ENCODE data around the gene ZNF587.
"Not testable (repeated sequence)": the region's sequence is repeated elsewhere in the genome, so short reads cannot be mapped to it uniquely, and the experiment has no call there.

The ZNF587 gene

GRCh38 chr19:57823155-57823554 lies 26.5 kb upstream of the ZNF587 start:
- DNase-seq = not testable (repeated sequence)

DNA sequence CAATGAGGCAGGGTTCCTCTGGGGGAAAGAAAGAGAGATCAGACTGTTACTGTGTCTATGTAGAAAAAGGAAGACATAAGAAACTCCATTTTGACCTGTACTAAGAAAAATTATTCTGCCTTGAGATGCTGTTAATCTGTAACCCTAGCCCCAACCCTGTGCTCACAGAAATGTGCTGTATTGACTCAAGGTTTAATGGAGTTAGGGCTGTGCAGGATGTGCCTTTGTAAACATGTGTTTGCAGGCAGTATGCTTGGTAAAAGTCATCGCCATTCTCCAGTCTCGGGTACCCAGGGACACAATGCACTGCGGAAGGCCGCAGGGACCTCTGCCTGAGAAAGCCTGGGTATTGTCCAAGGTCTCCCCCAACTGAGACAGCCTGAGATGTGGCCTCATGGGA lies 26.1 kb upstream of the ZNF587 start:
- DNase-seq = not testable (repeated sequence)

DNA sequence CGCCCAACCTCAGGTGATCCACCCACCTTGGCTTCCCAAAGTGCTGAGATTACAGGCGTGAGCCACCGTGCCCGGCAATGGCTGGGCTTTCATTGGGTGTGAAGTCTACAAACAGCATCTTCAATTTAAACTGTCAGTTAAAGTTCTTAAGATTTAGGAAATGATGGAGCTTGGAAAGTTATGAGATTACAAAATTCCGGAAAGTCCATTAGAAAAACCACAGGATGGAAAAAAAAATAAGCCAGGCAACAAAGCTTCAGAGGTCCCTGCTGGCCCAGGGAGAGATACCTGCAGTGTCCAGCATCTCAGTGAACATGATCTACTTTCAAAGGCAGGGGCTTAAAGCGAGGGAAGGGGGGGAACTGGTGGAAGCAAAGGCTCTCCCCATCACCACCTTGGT lies 24.1 kb upstream of the ZNF587 start:
- no peak for DNase-seq

DNA sequence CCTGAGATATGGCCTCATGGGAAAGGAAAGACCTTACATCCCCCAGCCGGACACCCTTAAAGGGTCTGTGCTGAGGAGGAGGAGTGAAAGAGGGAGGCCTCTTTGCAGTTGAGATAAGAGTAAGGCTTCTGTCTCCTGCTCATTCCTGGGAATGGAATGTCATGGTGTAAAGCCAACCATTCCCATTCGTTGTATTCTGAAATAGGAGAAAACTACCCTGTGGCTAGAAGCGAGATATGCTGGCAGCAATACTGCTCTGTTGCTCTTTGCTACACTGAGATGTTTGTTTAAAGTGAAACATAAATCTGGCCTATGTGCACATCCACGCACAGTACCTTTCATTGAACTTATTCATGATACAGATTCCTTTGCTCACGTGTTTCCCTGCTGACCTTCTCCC lies 20.3 kb upstream of the ZNF587 start:
- no peak for DNase-seq

DNA sequence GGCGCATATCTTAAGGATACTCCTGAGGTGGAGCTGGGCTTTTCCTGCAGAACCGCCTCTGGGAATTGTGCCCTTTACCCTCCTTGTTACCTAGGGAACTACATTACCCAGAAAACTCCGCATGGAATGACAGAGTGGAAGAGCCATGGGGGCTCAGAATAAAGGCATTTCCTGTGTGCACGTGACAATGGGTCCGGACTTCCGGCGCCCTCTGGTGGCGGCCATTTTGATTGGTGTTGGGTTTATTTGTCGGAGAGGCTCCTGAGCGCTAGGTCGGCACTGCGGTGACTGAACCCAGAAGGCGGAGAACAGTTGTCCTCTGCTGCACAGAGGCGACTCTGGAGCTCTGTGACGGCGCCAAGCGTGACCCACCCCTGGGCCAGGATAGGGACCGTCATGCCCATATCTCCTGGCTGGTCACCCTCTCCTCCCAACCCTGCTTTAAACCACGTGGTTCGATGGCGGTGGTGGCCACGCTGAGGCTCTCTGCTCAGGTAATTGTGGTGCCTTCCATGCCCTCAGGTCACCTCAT lies 19.5 kb upstream of the ZNF587 start, which contains the start of gene ZNF587B:
Gene ZNF587B, plus strand, starts transcription at position 229 of the 532 bp plus-strand sequence. Its CDS starts 230 bp downstream, at position 459.
- DNase-seq = peak; percentile 64

GRCh38 chr19:57836991-57837390 lies 12.7 kb upstream of the ZNF587 start:
- peak; percentile 33 for DNase-seq

- not testable (repeated sequence) for DNase-seq
Measured at GRCh38 chr19:57838622-57839191, 11.0 kb upstream of the ZNF587 start.

DNA sequence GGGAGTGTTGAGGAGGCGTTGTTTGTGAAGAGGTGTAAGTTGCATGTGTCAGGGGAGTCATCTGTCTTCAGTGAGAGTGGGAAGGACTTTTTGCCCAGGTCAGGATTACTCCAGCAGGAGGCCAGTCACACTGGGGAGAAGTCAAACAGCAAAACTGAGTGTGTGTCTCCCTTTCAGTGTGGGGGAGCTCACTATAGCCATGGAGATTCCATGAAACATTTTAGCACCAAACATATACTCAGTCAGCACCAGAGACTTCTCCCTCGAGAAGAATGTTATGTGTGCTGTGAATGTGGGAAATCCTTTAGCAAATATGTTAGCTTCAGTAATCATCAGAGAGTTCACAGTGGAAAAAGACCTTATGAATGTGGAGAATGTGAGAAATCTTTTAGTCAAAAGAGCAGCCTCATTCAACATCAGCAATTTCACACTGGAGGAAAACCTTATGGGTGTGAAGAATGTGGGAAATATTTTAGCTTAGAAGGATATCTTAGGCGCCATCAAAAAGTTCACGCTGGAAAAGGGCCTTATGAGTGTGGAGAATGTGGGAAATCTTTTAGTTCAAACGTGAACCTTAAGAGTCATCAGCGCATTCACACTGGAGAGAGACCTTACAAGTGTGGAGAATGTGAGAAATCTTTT lies 8.4 kb upstream of the ZNF587 start:
- DNase-seq = no peak

- DNase-seq = not testable (repeated sequence)
Measured at GRCh38 chr19:57847164-57847563, 2.5 kb upstream of the ZNF587 start.

DNA sequence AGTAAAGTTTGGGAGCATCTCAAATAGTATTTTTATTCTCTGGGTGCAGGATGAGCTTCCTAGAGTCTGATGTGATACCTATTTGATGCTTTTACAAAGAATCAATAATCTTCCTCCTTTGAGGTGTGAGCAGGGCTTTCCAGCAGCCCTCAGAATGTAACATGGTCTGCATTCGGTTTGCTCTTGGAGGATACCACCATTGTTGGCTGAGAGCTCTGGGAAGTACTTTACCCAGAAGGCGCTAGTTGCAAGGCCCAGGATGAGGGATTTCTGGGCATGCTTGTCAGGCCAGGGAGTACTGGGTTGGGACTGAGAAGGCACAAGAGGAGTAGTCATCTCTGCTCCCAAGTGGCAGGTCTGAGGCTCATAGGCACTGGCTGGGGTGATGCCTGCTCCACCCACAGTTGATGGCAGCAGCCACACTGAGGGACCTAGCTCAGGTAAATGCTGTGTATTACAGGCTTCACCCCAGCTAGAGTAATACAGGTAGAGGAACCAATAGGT lies 445 bp upstream of the ZNF587 start:
- not testable (repeated sequence) for DNase-seq

DNA sequence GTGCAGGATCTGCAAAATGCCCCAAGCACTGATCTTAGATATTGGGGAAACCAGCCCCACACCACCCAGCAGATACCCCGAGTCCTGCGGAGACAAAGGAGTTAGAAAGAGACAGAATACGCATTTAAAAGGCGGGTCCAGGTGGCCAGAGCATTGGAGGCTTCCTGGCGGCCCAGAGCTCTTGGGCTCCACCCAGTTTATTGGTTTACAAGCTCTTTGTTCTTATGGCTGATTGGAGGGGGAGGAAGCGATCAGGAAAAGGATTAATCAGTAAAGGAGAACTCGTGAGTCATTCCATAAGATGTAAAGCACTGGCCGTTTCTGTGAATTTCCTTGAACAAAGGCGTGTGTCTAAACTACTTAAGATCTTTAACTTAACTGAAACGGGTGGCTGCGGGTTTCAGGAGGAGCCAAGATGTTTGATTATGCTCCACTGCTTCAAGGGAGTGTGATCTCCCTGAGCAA lies 926 bp downstream of the ZNF587 start:
- DNase-seq = peak; percentile 77

DNA sequence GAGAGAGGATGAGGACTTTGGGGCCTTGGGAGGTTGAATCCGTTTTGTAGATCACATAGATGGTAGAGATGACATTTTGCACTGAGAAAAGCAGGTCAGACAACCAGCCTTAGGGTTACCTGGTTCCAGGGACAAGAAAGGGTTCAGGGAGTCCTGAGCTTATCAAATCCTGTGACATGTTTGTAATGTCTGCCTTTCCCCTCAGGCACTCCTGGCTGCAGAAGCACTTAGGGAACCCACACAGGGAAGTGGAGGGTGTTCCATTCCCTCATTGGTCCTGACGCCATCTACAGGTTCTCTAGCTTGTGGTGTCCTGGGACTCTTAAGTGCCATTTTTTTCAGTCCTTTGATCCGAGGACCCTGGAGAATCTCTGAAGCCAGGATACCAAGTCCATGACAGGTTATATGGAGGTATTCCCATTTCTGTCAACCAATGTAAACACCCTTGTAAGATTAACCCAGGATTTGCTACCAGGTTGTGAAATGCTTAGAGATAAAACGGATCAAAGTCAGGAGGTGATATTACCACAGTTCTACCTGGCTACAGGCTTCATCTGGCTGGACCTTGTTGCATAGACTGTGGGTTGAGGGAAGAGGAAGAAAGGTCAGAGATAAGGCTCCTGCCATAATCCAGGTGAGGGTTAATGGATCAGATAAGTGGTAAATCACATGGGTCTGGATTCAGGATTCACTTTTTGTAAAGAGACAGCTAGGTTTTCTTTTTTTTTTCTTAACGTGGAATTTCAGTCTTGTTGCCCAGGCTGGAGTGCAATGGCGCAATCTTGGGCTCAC lies 2.3 kb downstream of the ZNF587 start:
- DNase-seq = not testable (repeated sequence)

- not testable (repeated sequence) for DNase-seq
Measured at GRCh38 chr19:57854117-57854516, 4.5 kb downstream of the ZNF587 start.

GRCh38 chr19:57862351-57862750 lies 12.7 kb downstream of the ZNF587 start:
- not testable (repeated sequence) for DNase-seq

DNA sequence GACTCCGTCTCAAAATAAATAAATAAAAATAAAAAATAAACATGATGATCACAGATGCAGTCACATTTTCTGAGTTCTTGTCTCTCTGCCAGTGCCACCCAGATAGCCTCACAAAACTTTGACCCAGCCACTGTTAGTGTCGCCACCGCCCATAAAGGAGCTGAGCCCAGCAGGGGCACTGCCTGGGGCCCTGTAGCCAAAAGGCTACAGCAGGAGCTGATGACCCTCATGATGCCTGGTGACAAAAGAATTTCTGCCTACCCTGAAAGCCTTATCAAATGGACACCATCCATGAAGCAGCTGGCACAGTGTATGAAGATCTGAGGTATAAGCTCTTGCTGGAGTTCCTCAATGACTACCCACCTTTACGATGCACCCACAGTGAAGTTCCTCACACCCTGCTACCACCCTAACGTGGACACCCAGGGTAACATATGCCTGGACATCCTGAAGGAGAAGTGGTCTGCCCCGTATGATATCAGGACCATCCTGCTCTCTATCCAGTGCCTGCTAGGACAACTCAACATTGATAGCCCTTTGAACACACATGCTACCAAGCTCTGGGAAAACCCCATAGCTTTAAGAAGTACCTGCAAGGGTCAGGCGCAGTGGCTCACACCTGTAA lies 18.3 kb downstream of the ZNF587 start:
- DNase-seq = no peak

DNA sequence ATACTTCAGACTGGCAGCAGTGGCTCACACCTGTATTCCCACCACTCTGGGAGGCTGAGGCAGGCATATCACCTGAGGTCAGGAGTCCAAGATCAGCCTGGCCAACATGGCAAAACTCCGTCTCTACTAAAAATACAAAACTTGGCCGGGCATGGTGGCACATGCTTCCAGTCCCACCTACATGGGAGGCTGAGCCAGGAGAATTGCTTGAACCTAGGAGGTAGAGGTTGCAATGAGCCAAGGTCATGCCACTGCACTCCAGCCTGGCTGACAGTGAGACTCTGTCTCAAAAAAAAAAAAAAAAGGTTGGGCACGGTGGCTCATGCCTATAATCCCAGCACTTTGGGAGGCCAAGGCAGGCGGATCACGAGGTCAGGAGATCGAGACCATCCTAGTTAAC lies 20.0 kb downstream of the ZNF587 start:
- not testable (repeated sequence) for DNase-seq

GRCh38 chr19:57870225-57870624 lies 20.6 kb downstream of the ZNF587 start:
- DNase-seq = no peak

GRCh38 chr19:57872450-57872849 lies 22.8 kb downstream of the ZNF587 start:
- no peak for DNase-seq

- not testable (repeated sequence) for DNase-seq
Measured at GRCh38 chr19:57873883-57874799, 24.5 kb downstream of the ZNF587 start.

DNA sequence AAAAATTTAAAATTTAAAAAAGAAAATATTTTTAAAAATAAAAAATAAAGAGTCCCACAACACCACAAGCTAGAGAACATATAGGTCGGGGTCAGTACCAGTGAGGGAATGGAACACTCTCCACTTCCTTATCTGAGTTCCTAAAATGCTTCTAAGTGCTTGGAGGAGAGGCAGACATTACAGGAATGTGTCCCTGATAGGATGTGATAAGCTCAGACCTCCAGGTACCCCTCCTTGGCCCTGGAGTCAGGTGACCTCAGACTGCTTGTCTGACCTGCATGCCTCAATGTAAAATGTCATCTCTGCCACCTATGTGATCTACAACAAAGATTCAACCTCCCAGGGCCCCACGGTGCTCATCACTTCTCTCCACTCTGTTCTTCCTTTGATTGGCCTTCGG lies 36.4 kb downstream of the ZNF587 start:
- DNase-seq = no peak

- DNase-seq = peak; percentile 59
Measured at GRCh38 chr19:57887195-57887941, 37.7 kb downstream of the ZNF587 start.
